ENCODE data around the gene ACO2.
A peak's percentile ranks its signal among the peaks of the same experiment; 100 is the strongest.
"Not testable (repeated sequence)": the region's sequence is repeated elsewhere in the genome, so short reads cannot be mapped to it uniquely, and the experiment has no call there.

Gene ACO2

GRCh38 chr22:41468381-41469217, at the start of gene ACO2, which contains the start of gene PHF5A:
Gene ACO2 (plus strand): TSS chr22:41469117. CDS start chr22:41469147, 30 bp downstream.
Gene PHF5A (minus strand): TSS chr22:41468692. CDS start chr22:41468653, 39 bp downstream.
- H3K27ac Mint-ChIP-seq = peak within 1 kb of the TSS; percentile 100
- H3K4me3 Mint-ChIP-seq = peak within 1 kb of the TSS; percentile 97
- H3K4me1 Mint-ChIP-seq (ENCODE audit: low read depth) = peaks cover 65% of the 10 kb centered on the region
- no peaks in the 10 kb centered on the region for H3K27me3 Mint-ChIP-seq
- H3K9me3 Mint-ChIP-seq = no peaks in the 10 kb centered on the region
- DNase-seq = peak; percentile 100
- peaks cover 89% of the 10 kb centered on the region for H3K36me3 Mint-ChIP-seq (ENCODE audit: low read depth)

- Mint-ChIP-seq H3K27ac (peak overlapping the region; percentile 84), H3K9me3 (no peaks in the 10 kb centered on the region), H3K36me3 (ENCODE audit: low read depth) (peaks cover 44% of the 10 kb centered on the region), H3K27me3 (no peaks in the 10 kb centered on the region), H3K4me1 (ENCODE audit: low read depth) (peaks cover 15% of the 10 kb centered on the region), H3K4me3 (no peak overlapping the region)
- DNase-seq = no peak
These were observed 43.1 kb upstream of the ACO2 start for GRCh38 chr22:41425660-41426365.

GRCh38 chr22:41429232-41429950, 39.5 kb upstream of the ACO2 start:
- H3K9me3 Mint-ChIP-seq = no peaks in the 10 kb centered on the region
- DNase-seq = no peak
- H3K4me3 Mint-ChIP-seq = no peak overlapping the region
- no peaks in the 10 kb centered on the region for H3K27me3 Mint-ChIP-seq
- no peak overlapping the region for H3K27ac Mint-ChIP-seq
- peaks cover 14% of the 10 kb centered on the region for H3K4me1 Mint-ChIP-seq (ENCODE audit: low read depth)
- peaks cover 56% of the 10 kb centered on the region for H3K36me3 Mint-ChIP-seq (ENCODE audit: low read depth)

- Mint-ChIP-seq H3K27ac (no peak overlapping the region), H3K36me3 (ENCODE audit: low read depth) (peaks cover 58% of the 10 kb centered on the region), H3K4me1 (ENCODE audit: low read depth) (peaks cover 14% of the 10 kb centered on the region), H3K27me3 (no peaks in the 10 kb centered on the region), H3K9me3 (no peaks in the 10 kb centered on the region), H3K4me3 (no peak overlapping the region)
- DNase-seq = no peak
These were observed 39.0 kb upstream of the ACO2 start for GRCh38 chr22:41429951-41430332.

- H3K4me1 Mint-ChIP-seq (ENCODE audit: low read depth) = peaks cover 9% of the 10 kb centered on the region
- no peaks in the 10 kb centered on the region for H3K9me3 Mint-ChIP-seq
- H3K36me3 Mint-ChIP-seq (ENCODE audit: low read depth) = peaks cover 62% of the 10 kb centered on the region
- no peaks in the 10 kb centered on the region for H3K27me3 Mint-ChIP-seq
- H3K4me3 Mint-ChIP-seq = no peak overlapping the region
- peak overlapping the region; percentile 58 for H3K27ac Mint-ChIP-seq
- DNase-seq = no peak
These were observed 37.3 kb upstream of the ACO2 start for GRCh38 chr22:41431656-41432055.

GRCh38 chr22:41433480-41433879, 35.4 kb upstream of the ACO2 start:
- Mint-ChIP-seq H3K27ac (peak overlapping the region; percentile 33), H3K36me3 (ENCODE audit: low read depth) (peaks cover 68% of the 10 kb centered on the region)
- H3K4me3 Mint-ChIP-seq = not testable (repeated sequence)

GRCh38 chr22:41434361-41435003, 34.4 kb upstream of the ACO2 start:
- Mint-ChIP-seq H3K36me3 (ENCODE audit: low read depth) (peaks cover 78% of the 10 kb centered on the region), H3K4me1 (ENCODE audit: low read depth) (peaks cover 16% of the 10 kb centered on the region), H3K27ac (peak overlapping the region; percentile 62)
- not testable (repeated sequence) for DNase-seq, H3K9me3 Mint-ChIP-seq, H3K4me3 Mint-ChIP-seq, H3K27me3 Mint-ChIP-seq

More at GRCh38 chr22:41433480-41433879, 35.4 kb upstream of the ACO2 start:
- H3K27me3 Mint-ChIP-seq, H3K9me3 Mint-ChIP-seq, DNase-seq: not testable (repeated sequence)
- H3K4me1 Mint-ChIP-seq (ENCODE audit: low read depth) = peaks cover 10% of the 10 kb centered on the region

GRCh38 chr22:41435560-41435959, 33.4 kb upstream of the ACO2 start:
- no peaks in the 10 kb centered on the region for H3K27me3 Mint-ChIP-seq
- peaks cover 19% of the 10 kb centered on the region for H3K4me1 Mint-ChIP-seq (ENCODE audit: low read depth)
- peak overlapping the region; percentile 61 for H3K27ac Mint-ChIP-seq
- no peak overlapping the region for H3K4me3 Mint-ChIP-seq
- H3K36me3 Mint-ChIP-seq (ENCODE audit: low read depth) = peaks cover 83% of the 10 kb centered on the region
- DNase-seq = no peak
- H3K9me3 Mint-ChIP-seq = no peaks in the 10 kb centered on the region

- Mint-ChIP-seq H3K27ac (peak overlapping the region; percentile 67), H3K4me3 (no peak overlapping the region), H3K36me3 (ENCODE audit: low read depth) (peaks cover 83% of the 10 kb centered on the region), H3K4me1 (ENCODE audit: low read depth) (peaks cover 20% of the 10 kb centered on the region), H3K27me3 (no peaks in the 10 kb centered on the region), H3K9me3 (no peaks in the 10 kb centered on the region)
- DNase-seq = no peak
These were observed 32.4 kb upstream of the ACO2 start for GRCh38 chr22:41436322-41437113.

- DNase-seq = no peak
- H3K27me3 Mint-ChIP-seq = no peaks in the 10 kb centered on the region
- no peaks in the 10 kb centered on the region for H3K9me3 Mint-ChIP-seq
- peaks cover 22% of the 10 kb centered on the region for H3K4me1 Mint-ChIP-seq (ENCODE audit: low read depth)
- H3K4me3 Mint-ChIP-seq = no peak overlapping the region
- H3K27ac Mint-ChIP-seq = peak overlapping the region; percentile 26
- peaks cover 85% of the 10 kb centered on the region for H3K36me3 Mint-ChIP-seq (ENCODE audit: low read depth)
These were observed 31.7 kb upstream of the ACO2 start for GRCh38 chr22:41437198-41437597.

GRCh38 chr22:41440511-41440910, 28.4 kb upstream of the ACO2 start:
- Mint-ChIP-seq H3K36me3 (ENCODE audit: low read depth) (peaks cover 89% of the 10 kb centered on the region), H3K27ac (peak overlapping the region; percentile 63), H3K4me1 (ENCODE audit: low read depth) (peaks cover 34% of the 10 kb centered on the region)
- H3K9me3 Mint-ChIP-seq, DNase-seq, H3K4me3 Mint-ChIP-seq, H3K27me3 Mint-ChIP-seq: not testable (repeated sequence)

GRCh38 chr22:41442240-41442792, 26.6 kb upstream of the ACO2 start:
- Mint-ChIP-seq H3K9me3 (no peaks in the 10 kb centered on the region), H3K4me3 (peak overlapping the region; percentile 92), H3K4me1 (ENCODE audit: low read depth) (peaks cover 26% of the 10 kb centered on the region), H3K36me3 (ENCODE audit: low read depth) (peaks cover 85% of the 10 kb centered on the region), H3K27ac (peak overlapping the region; percentile 32), H3K27me3 (no peaks in the 10 kb centered on the region)
- no peak for DNase-seq

GRCh38 chr22:41444360-41445128, 24.4 kb upstream of the ACO2 start:
- Mint-ChIP-seq H3K4me3 (peak overlapping the region; percentile 92), H3K36me3 (ENCODE audit: low read depth) (peaks cover 75% of the 10 kb centered on the region), H3K4me1 (ENCODE audit: low read depth) (peaks cover 27% of the 10 kb centered on the region), H3K27me3 (no peaks in the 10 kb centered on the region), H3K9me3 (no peaks in the 10 kb centered on the region), H3K27ac (peak overlapping the region; percentile 95)
- peak; percentile 88 for DNase-seq
